ENCODE measurements around the gene PCDHB13. TPM values are rescaled to one million over a fixed set of nuclear protein-coding genes. Genes with fewer than 3 reads are reported as not detected.

PCDHB13 gene
- polyA plus RNA-seq, 1 donor: 2.8 TPM

Other genes with a start within 250 kb of the PCDHB13 start
- gene PCDHAC2, start 247.4 kb upstream of the PCDHB13 start, polyA plus RNA-seq (ENCODE audit: insufficient read length): 2.0 TPM
- 0.14 TPM for gene PCDHB1, start 162.5 kb upstream of the PCDHB13 start, polyA plus RNA-seq (ENCODE audit: insufficient read length)
- gene PCDHB2, start 119.3 kb upstream of the PCDHB13 start, polyA plus RNA-seq (ENCODE audit: insufficient read length): 4.4 TPM
- 2.6 TPM for gene PCDHB3, start 113.4 kb upstream of the PCDHB13 start, polyA plus RNA-seq (ENCODE audit: insufficient read length)
- 3.1 TPM for gene PCDHB4, start 92.1 kb upstream of the PCDHB13 start, polyA plus RNA-seq (ENCODE audit: insufficient read length)
- gene PCDHB5, start 78.7 kb upstream of the PCDHB13 start, polyA plus RNA-seq (ENCODE audit: insufficient read length): 3.2 TPM
- 2.4 TPM for gene PCDHB6, start 63.9 kb upstream of the PCDHB13 start, polyA plus RNA-seq (ENCODE audit: insufficient read length)
- gene PCDHB7, start 41.3 kb upstream of the PCDHB13 start, polyA plus RNA-seq (ENCODE audit: insufficient read length): 3.2 TPM
- gene PCDHB8, start 36.1 kb upstream of the PCDHB13 start, polyA plus RNA-seq (ENCODE audit: insufficient read length): 2.1 TPM
- gene PCDHB16, start 31.5 kb upstream of the PCDHB13 start, polyA plus RNA-seq (ENCODE audit: insufficient read length): 3.9 TPM
- gene PCDHB9, start 26.8 kb upstream of the PCDHB13 start, polyA plus RNA-seq (ENCODE audit: insufficient read length): 3.2 TPM
- 5.3 TPM for gene PCDHB10, start 21.6 kb upstream of the PCDHB13 start, polyA plus RNA-seq (ENCODE audit: insufficient read length)
- gene PCDHB11, start 14.3 kb upstream of the PCDHB13 start, polyA plus RNA-seq (ENCODE audit: insufficient read length): 4.4 TPM
- gene PCDHB12, start 5.2 kb upstream of the PCDHB13 start, polyA plus RNA-seq (ENCODE audit: insufficient read length): 4.7 TPM
- 7.5 TPM for gene PCDHB14, start 9.4 kb downstream of the PCDHB13 start, polyA plus RNA-seq (ENCODE audit: insufficient read length)
- 9.4 TPM for gene PCDHB15, start 31.5 kb downstream of the PCDHB13 start, polyA plus RNA-seq (ENCODE audit: insufficient read length)
- not detected for gene SLC25A2, start 90.1 kb downstream of the PCDHB13 start, polyA plus RNA-seq (ENCODE audit: insufficient read length)
- 76.5 TPM for gene TAF7, start 106.9 kb downstream of the PCDHB13 start, polyA plus RNA-seq (ENCODE audit: insufficient read length)
- gene PCDHGA1, start 116.6 kb downstream of the PCDHB13 start, polyA plus RNA-seq (ENCODE audit: insufficient read length): 0.77 TPM
- gene PCDHGA2, start 124.8 kb downstream of the PCDHB13 start, polyA plus RNA-seq (ENCODE audit: insufficient read length): 2.1 TPM
- gene PCDHGA3, start 129.9 kb downstream of the PCDHB13 start, polyA plus RNA-seq (ENCODE audit: insufficient read length): 1.0 TPM
- gene PCDHGB1, start 136.2 kb downstream of the PCDHB13 start, polyA plus RNA-seq (ENCODE audit: insufficient read length): 0.45 TPM
- 1.6 TPM for gene PCDHGA4, start 141.1 kb downstream of the PCDHB13 start, polyA plus RNA-seq (ENCODE audit: insufficient read length)
- gene PCDHGB2, start 146.1 kb downstream of the PCDHB13 start, polyA plus RNA-seq (ENCODE audit: insufficient read length): 2.8 TPM
- 2.6 TPM for gene PCDHGA5, start 150.2 kb downstream of the PCDHB13 start, polyA plus RNA-seq (ENCODE audit: insufficient read length)
- 1.8 TPM for gene PCDHGB3, start 156.3 kb downstream of the PCDHB13 start, polyA plus RNA-seq (ENCODE audit: insufficient read length)
- gene PCDHGA6, start 160.0 kb downstream of the PCDHB13 start, polyA plus RNA-seq (ENCODE audit: insufficient read length): 4.4 TPM
- gene PCDHGA7, start 168.8 kb downstream of the PCDHB13 start, polyA plus RNA-seq (ENCODE audit: insufficient read length): 1.6 TPM
- 2.6 TPM for gene PCDHGB4, start 173.8 kb downstream of the PCDHB13 start, polyA plus RNA-seq (ENCODE audit: insufficient read length)
- 0.80 TPM for gene PCDHGA8, start 178.7 kb downstream of the PCDHB13 start, polyA plus RNA-seq (ENCODE audit: insufficient read length)
- gene PCDHGB5, start 184.0 kb downstream of the PCDHB13 start, polyA plus RNA-seq (ENCODE audit: insufficient read length): 4.1 TPM
- 4.4 TPM for gene PCDHGA9, start 188.9 kb downstream of the PCDHB13 start, polyA plus RNA-seq (ENCODE audit: insufficient read length)
- 4.0 TPM for gene PCDHGB6, start 194.1 kb downstream of the PCDHB13 start, polyA plus RNA-seq (ENCODE audit: insufficient read length)
- gene PCDHGA10, start 199.1 kb downstream of the PCDHB13 start, polyA plus RNA-seq (ENCODE audit: insufficient read length): 1.6 TPM
- gene PCDHGB7, start 203.8 kb downstream of the PCDHB13 start, polyA plus RNA-seq (ENCODE audit: insufficient read length): 9.9 TPM
- 3.0 TPM for gene PCDHGA11, start 207.1 kb downstream of the PCDHB13 start, polyA plus RNA-seq (ENCODE audit: insufficient read length)
- gene PCDHGA12, start 216.6 kb downstream of the PCDHB13 start, polyA plus RNA-seq (ENCODE audit: insufficient read length): 2.4 TPM